ENCODE results near the gene ATAD3A.
"Not testable (repeated sequence)": the region's sequence is repeated elsewhere in the genome, so short reads cannot be mapped to it uniquely, and the experiment has no call there.

ATAD3A gene

GRCh38 chr1:1529936-1530335 is 18.0 kb downstream of the ATAD3A start:
- DNase-seq (ENCODE audit: low spot score) (no peak), ATAC-seq (ENCODE audit: low read depth) (no peak)
- H3K4me1 ChIP-seq (ENCODE audit: insufficient read depth, poor library complexity, severe bottlenecking), result no peaks in the 10 kb centered on the region
- H3K4me3 ChIP-seq (ENCODE audit: severe bottlenecking), result no peak overlapping the region
- H3K9me3 ChIP-seq (ENCODE audit: severe bottlenecking), result peaks cover 9% of the 10 kb centered on the region
- TF ChIP-seq, protein P1, sequence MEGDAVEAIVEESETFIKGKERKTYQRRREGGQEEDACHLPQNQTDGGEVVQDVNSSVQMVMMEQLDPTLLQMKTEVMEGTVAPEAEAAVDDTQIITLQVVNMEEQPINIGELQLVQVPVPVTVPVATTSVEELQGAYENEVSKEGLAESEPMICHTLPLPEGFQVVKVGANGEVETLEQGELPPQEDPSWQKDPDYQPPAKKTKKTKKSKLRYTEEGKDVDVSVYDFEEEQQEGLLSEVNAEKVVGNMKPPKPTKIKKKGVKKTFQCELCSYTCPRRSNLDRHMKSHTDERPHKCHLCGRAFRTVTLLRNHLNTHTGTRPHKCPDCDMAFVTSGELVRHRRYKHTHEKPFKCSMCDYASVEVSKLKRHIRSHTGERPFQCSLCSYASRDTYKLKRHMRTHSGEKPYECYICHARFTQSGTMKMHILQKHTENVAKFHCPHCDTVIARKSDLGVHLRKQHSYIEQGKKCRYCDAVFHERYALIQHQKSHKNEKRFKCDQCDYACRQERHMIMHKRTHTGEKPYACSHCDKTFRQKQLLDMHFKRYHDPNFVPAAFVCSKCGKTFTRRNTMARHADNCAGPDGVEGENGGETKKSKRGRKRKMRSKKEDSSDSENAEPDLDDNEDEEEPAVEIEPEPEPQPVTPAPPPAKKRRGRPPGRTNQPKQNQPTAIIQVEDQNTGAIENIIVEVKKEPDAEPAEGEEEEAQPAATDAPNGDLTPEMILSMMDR (IDR thresholded peaks at IDR 0.05; ENCODE audit: poor library complexity, severe bottlenecking), result no peak
- no peaks in the 10 kb centered on the region for H3K27me3 ChIP-seq (ENCODE audit: insufficient read depth, poor library complexity, severe bottlenecking)
- peaks cover 42% of the 10 kb centered on the region for H3K36me3 ChIP-seq (ENCODE audit: low read depth)
- H3K27ac ChIP-seq (ENCODE audit: poor library complexity, severe bottlenecking), result no peak overlapping the region

DNA sequence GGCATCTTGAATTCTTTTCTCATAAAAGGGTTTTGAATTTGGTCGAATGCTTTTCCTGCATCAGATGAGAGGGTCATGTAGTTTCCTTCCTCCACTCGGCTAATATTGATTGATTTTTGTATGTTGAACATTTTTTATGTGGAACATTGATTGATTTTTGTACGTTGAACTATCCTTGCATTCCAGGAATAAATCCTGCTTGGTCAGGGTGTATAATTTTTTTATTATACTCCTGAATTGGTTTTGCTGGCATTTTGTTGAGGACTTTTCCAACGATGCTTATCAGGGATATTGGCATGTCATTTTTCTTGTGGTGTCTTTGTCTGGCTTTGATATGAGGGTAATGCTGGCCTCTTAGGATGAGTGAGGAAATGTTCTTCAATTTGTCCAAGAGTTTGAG is 20.0 kb downstream of the ATAD3A start:
- Histone ChIP-seq H3K27ac (ENCODE audit: poor library complexity, severe bottlenecking) (no peak overlapping the region), H3K27me3 (ENCODE audit: insufficient read depth, poor library complexity, severe bottlenecking) (no peaks in the 10 kb centered on the region), H3K36me3 (ENCODE audit: low read depth) (peaks cover 37% of the 10 kb centered on the region), H3K9me3 (ENCODE audit: severe bottlenecking) (peaks cover 9% of the 10 kb centered on the region), H3K4me1 (ENCODE audit: insufficient read depth, poor library complexity, severe bottlenecking) (no peaks in the 10 kb centered on the region), H3K4me3 (ENCODE audit: severe bottlenecking) (no peak overlapping the region)
- ATAC-seq (ENCODE audit: low read depth) (no peak), DNase-seq (ENCODE audit: low spot score) (no peak)
- TF ChIP-seq, protein P1 (IDR thresholded peaks at IDR 0.05; ENCODE audit: poor library complexity, severe bottlenecking), result no peak

- H3K9me3 ChIP-seq (ENCODE audit: severe bottlenecking); DNase-seq (ENCODE audit: low spot score); H3K4me3 ChIP-seq (ENCODE audit: severe bottlenecking); ATAC-seq (ENCODE audit: low read depth); H3K4me1 ChIP-seq (ENCODE audit: insufficient read depth, poor library complexity, severe bottlenecking); H3K27me3 ChIP-seq (ENCODE audit: insufficient read depth, poor library complexity, severe bottlenecking); H3K27ac ChIP-seq (ENCODE audit: poor library complexity, severe bottlenecking): not testable (repeated sequence)
- peaks cover 32% of the 10 kb centered on the region for H3K36me3 ChIP-seq (ENCODE audit: low read depth)
Measured at GRCh38 chr1:1533176-1533893, 21.4 kb downstream of the ATAD3A start.

DNA sequence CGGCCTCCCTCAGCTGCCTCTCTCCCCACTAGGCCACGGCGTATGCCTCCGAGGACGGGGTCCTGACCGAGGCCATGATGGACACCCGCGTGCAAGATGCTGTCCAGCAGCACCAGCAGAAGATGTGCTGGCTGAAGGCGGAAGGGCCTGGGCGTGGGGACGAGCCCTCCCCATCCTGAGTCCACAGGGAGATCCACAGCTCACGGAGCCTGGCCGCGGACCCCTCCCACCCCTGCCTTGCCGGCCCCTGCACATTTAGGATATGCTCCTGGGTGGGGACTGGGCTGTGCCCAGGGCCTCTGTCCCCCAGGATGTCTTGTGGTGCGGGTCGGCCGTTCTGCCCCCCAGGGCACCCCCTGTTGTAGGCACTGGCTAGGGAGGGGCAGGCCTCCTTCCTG is 21.9 kb downstream of the ATAD3A start:
- H3K4me3 ChIP-seq (ENCODE audit: severe bottlenecking); H3K27ac ChIP-seq (ENCODE audit: poor library complexity, severe bottlenecking); H3K27me3 ChIP-seq (ENCODE audit: insufficient read depth, poor library complexity, severe bottlenecking); ATAC-seq (ENCODE audit: low read depth); DNase-seq (ENCODE audit: low spot score); H3K4me1 ChIP-seq (ENCODE audit: insufficient read depth, poor library complexity, severe bottlenecking); H3K9me3 ChIP-seq (ENCODE audit: severe bottlenecking): not testable (repeated sequence)
- H3K36me3 ChIP-seq (ENCODE audit: low read depth), result peaks cover 29% of the 10 kb centered on the region

GRCh38 chr1:1534401-1535154 is 22.6 kb downstream of the ATAD3A start:
- ATAC-seq (ENCODE audit: low read depth) (no peak), DNase-seq (ENCODE audit: low spot score) (no peak)
- Histone ChIP-seq H3K36me3 (ENCODE audit: low read depth) (peaks cover 22% of the 10 kb centered on the region), H3K27me3 (ENCODE audit: insufficient read depth, poor library complexity, severe bottlenecking) (no peaks in the 10 kb centered on the region), H3K27ac (ENCODE audit: poor library complexity, severe bottlenecking) (no peak overlapping the region), H3K4me3 (ENCODE audit: severe bottlenecking) (no peak overlapping the region), H3K4me1 (ENCODE audit: insufficient read depth, poor library complexity, severe bottlenecking) (no peaks in the 10 kb centered on the region), H3K9me3 (ENCODE audit: severe bottlenecking) (peaks cover 9% of the 10 kb centered on the region)
- TF ChIP-seq, protein P1 (IDR thresholded peaks at IDR 0.05; ENCODE audit: poor library complexity, severe bottlenecking), result no peak
